H1 (cell line): ENCODE data around the gene SPATA13. TPM values are rescaled to one million over a fixed set of nuclear protein-coding genes. Genes with fewer than 3 reads are reported as not detected.

ENCODE experiments used
- CTCF ChIA-PET: fragments of 300-600 bp; sonication (Branson Sonifier 250); formaldehyde crosslinking; loops from one replicate; lab custom pipeline; 2021; ENCODE audit not compliant: partially characterized antibody; lab: Charles Lee
- POLR2A ChIA-PET: fragments of 300-600 bp; sonication (Branson Sonifier 250); formaldehyde crosslinking; loops from one replicate; lab custom pipeline; 2021; ENCODE audit warnings: inconsistent platforms; ENCODE audit not compliant: partially characterized antibody; lab: Charles Lee
- DNase-seq, 2 experiments: peaks; one replicate each; pipeline versions ENCODE4 v3.0.0 to v3.0.0-alpha.2; 2010 to 2022; ENCODE audit warnings: low spot score in 2 of 2, low read depth in 1 of 2, mixed read lengths in 1 of 2
- FAIRE-seq: peaks from 2 replicates; lab custom pipeline; 2011; peaks lifted over from hg19 to GRCh38; lab: Jason Lieb, UNC
- H2AFZ ChIP-seq: 2 replicates; pipeline ENCODE4 v1.8.1; 2012; ENCODE audit warnings: low read length, inconsistent platforms
- H2AK5ac ChIP-seq: 2 replicates; pipeline ENCODE4 v1.6.1; 2013; ENCODE audit warnings: low read depth, low read length
- H2BK120ac ChIP-seq: replicated peaks from 2 replicates; pipeline ENCODE3; 2013; ENCODE audit warnings: low read depth, low read length, inconsistent platforms
- H2BK12ac ChIP-seq: 2 replicates; pipeline ENCODE4 v1.6.1; 2013; ENCODE audit warnings: low read depth, low read length
- H2BK15ac ChIP-seq: 2 replicates; pipeline ENCODE4 v1.6.1; 2013; ENCODE audit warnings: low read length
- H2BK20ac ChIP-seq: 2 replicates; pipeline ENCODE4 v1.6.1; 2013; ENCODE audit warnings: low read length
- H2BK5ac ChIP-seq: 2 replicates; pipeline ENCODE4 v1.6.1; 2013; ENCODE audit warnings: low read depth, low read length
- H3K14ac ChIP-seq: 2 replicates; pipeline ENCODE4 v1.6.1; 2013; ENCODE audit warnings: inconsistent platforms; ENCODE audit not compliant: insufficient read length
- H3K18ac ChIP-seq: 2 replicates; pipeline ENCODE4 v1.6.1; 2013; ENCODE audit warnings: low read length; ENCODE audit errors: extremely low read depth
- H3K23ac ChIP-seq: 2 replicates; pipeline ENCODE4 v1.6.1; 2013; ENCODE audit warnings: inconsistent platforms; ENCODE audit not compliant: insufficient read length
- H3K23me2 ChIP-seq: 2 replicates; pipeline ENCODE4 v1.6.1; 2013; ENCODE audit warnings: low read depth, low read length
- H3K27ac ChIP-seq: 2 replicates; pipeline ENCODE4 v1.6.1; 2011; ENCODE audit warnings: low read depth, low read length, inconsistent platforms
- H3K27me3 ChIP-seq, 4 experiments: replicated peaks in 1 of 4; 1 replicate in 1 of 4; 2 replicates in 3 of 4; pipeline versions ENCODE4 v1.6.1 to v1.8.1; 2011 to 2013; ENCODE audit warnings: low read length in 3 of 4, mild to moderate bottlenecking in 3 of 4, inconsistent platforms in 2 of 4, mixed read lengths in 2 of 4, moderate library complexity in 1 of 4; ENCODE audit not compliant: control insufficient read depth in 3 of 4, insufficient read depth in 3 of 4; ENCODE audit errors: extremely low read depth in 1 of 4
- H3K36me3 ChIP-seq, 4 experiments: 2 replicates each; pipeline versions ENCODE4 v1.6.1 to v1.8.1; 2011 to 2013; ENCODE audit warnings: mild to moderate bottlenecking in 4 of 4, low read length in 3 of 4, moderate library complexity in 2 of 4, control low read depth in 1 of 4, inconsistent platforms in 1 of 4; ENCODE audit not compliant: insufficient read depth in 4 of 4, control insufficient read depth in 2 of 4
- H3K4ac ChIP-seq: replicated peaks from 2 replicates; pipeline ENCODE3; 2013; ENCODE audit warnings: low read length, low read depth, mixed read lengths, inconsistent platforms; ENCODE audit not compliant: insufficient read length
- H3K4me1 ChIP-seq, 4 experiments: replicated peaks in 1 of 4; 1 replicate in 1 of 4; 2 replicates in 3 of 4; pipeline versions ENCODE4 v1.6.1 to v1.8.1; 2011 to 2013; ENCODE audit warnings: low read length in 3 of 4, inconsistent platforms in 2 of 4, mixed read lengths in 1 of 4; ENCODE audit not compliant: insufficient read depth in 4 of 4, control insufficient read depth in 3 of 4
- H3K4me2 ChIP-seq, 2 experiments: 2 replicates each; pipeline versions ENCODE4 v1.6.1 to v1.8.1; 2011 to 2013; ENCODE audit warnings: low read depth in 2 of 2, low read length in 2 of 2, control low read depth in 1 of 2, inconsistent platforms in 1 of 2, mild to moderate bottlenecking in 1 of 2; ENCODE audit not compliant: insufficient read depth in 1 of 2
- H3K4me3 ChIP-seq, 4 experiments: fragments of 200-600, 300-600 bp in 1 of 4; sonication (generic), shearing (Covaris generic), sonication (Bioruptor Twin) in 1 of 4; 2 replicates each; pipeline versions ENCODE4 v1.5.1 to v1.8.1; 2011 to 2016; ENCODE audit warnings: low read length in 4 of 4, low read depth in 3 of 4, control low read depth in 2 of 4, inconsistent platforms in 2 of 4, mild to moderate bottlenecking in 2 of 4, mixed read lengths in 1 of 4, moderate library complexity in 1 of 4; ENCODE audit not compliant: insufficient read depth in 2 of 4; ENCODE audit errors: extremely low read depth in 1 of 4
- H3K56ac ChIP-seq: replicated peaks from 2 replicates; pipeline ENCODE3; 2013; ENCODE audit warnings: low read depth, mild to moderate bottlenecking, mixed read lengths, low read length, inconsistent platforms; ENCODE audit not compliant: insufficient read length
- H3K79me1 ChIP-seq: 2 replicates; pipeline ENCODE4 v1.6.1; 2013; ENCODE audit warnings: low read depth, low read length, control low read depth
- H3K79me2 ChIP-seq, 2 experiments: 2 replicates each; pipeline versions ENCODE4 v1.6.1 to v1.8.1; 2012 to 2013; ENCODE audit warnings: low read length in 2 of 2, mild to moderate bottlenecking in 2 of 2, inconsistent platforms in 1 of 2; ENCODE audit not compliant: insufficient read depth in 2 of 2, control insufficient read depth in 1 of 2
- H3K9ac ChIP-seq, 4 experiments: replicated peaks in 1 of 4; 1 replicate in 1 of 4; 2 replicates in 3 of 4; pipeline versions ENCODE4 v1.6.1 to v1.8.1; 2011 to 2013; ENCODE audit warnings: low read depth in 3 of 4, low read length in 3 of 4, control low read depth in 2 of 4, mild to moderate bottlenecking in 2 of 4, moderate library complexity in 2 of 4, inconsistent platforms in 1 of 4; ENCODE audit errors: extremely low read depth in 1 of 4
- H3K9me3 ChIP-seq, 2 experiments: 2 replicates each; pipeline versions ENCODE4 v1.6.1 to v1.8.1; 2012 to 2013; ENCODE audit warnings: mild to moderate bottlenecking in 2 of 2, moderate library complexity in 2 of 2, control low read depth in 1 of 2, inconsistent platforms in 1 of 2, low read depth in 1 of 2, low read length in 1 of 2, mixed read lengths in 1 of 2; ENCODE audit not compliant: insufficient read depth in 2 of 2
- H4K20me1 ChIP-seq, 2 experiments: replicated peaks in 1 of 2; 2 replicates each; pipeline versions ENCODE3 to v1.8.1; 2011 to 2013; ENCODE audit warnings: inconsistent platforms in 2 of 2, low read length in 2 of 2, mild to moderate bottlenecking in 1 of 2; ENCODE audit not compliant: insufficient read depth in 2 of 2, control insufficient read depth in 1 of 2
- H4K5ac ChIP-seq: 2 replicates; pipeline ENCODE4 v1.6.1; 2013; ENCODE audit warnings: low read length, low read depth, mixed read lengths, inconsistent platforms; ENCODE audit not compliant: insufficient read length
- H4K8ac ChIP-seq: 2 replicates; pipeline ENCODE4 v1.8.0; 2013; ENCODE audit warnings: mild to moderate bottlenecking, moderate library complexity, low read length, inconsistent platforms; ENCODE audit not compliant: insufficient read depth; ENCODE audit errors: extremely low read depth
- H4K91ac ChIP-seq: replicated peaks from 2 replicates; pipeline ENCODE3; 2013; ENCODE audit warnings: low read length, mixed read lengths, inconsistent platforms; ENCODE audit not compliant: insufficient read length
- BACH1 ChIP-seq: IDR thresholded peaks from 2 replicates; pipeline ENCODE4 v1.6.1; 2012; ENCODE audit warnings: low read length, improper control_type of control experiment
- CTCF ChIP-seq, 3 experiments: IDR thresholded peaks; 1 replicate in 2 of 3; 2 replicates in 1 of 3; pipeline versions ENCODE4 v1.5.1 to v1.6.1; 2011; ENCODE audit warnings: low read length in 3 of 3, mild to moderate bottlenecking in 3 of 3, inconsistent platforms in 2 of 3, low read depth in 1 of 3, moderate library complexity in 1 of 3; ENCODE audit not compliant: insufficient read depth in 1 of 3; ENCODE audit errors: control extremely low read depth in 1 of 3
- TAF7 ChIP-seq: optimal IDR thresholded peaks from 2 replicates; pipeline ENCODE3; 2011; ENCODE audit warnings: low read depth, mild to moderate bottlenecking, inconsistent platforms, low read length, moderate library complexity, borderline replicate concordance
- WGBS, 2 experiments: shearing (Covaris generic) in 1 of 2; methylation state at CpG; one replicate each; pipeline versions ENCODE4 v1.1.6 to v1.1.7; 2013 to 2015; ENCODE audit warnings: low lambda C conversion rate in 2 of 2, mixed read lengths in 2 of 2, inconsistent platforms in 1 of 2, low coverage in 1 of 2, missing lambda C conversion rate in 1 of 2; ENCODE audit not compliant: insufficient replicate concordance in 2 of 2, insufficient coverage in 1 of 2, insufficient read length in 1 of 2; ENCODE audit errors: extremely low coverage in 1 of 2, missing lambda C conversion rate in 1 of 2; 5-methylcytosine and 5-hydroxymethylcytosine counted together
- polyA plus RNA-seq, 7 experiments: library from polyadenylated mRNA; depleted of rRNA in 3 of 7; stranded (reverse) in 5 of 7; unstranded in 2 of 7; fragments of >200 nt in 5 of 7; fragments of 200-250 nt in 2 of 7; gene quantifications; 1 replicate in 5 of 7; 2 replicates in 1 of 7; 4 replicates in 1 of 7; pipeline versions ENCODE4 v1.2.1 to v1.2.3, GENCODE V29; 2011 to 2013; ENCODE audit warnings: missing spikeins in 2 of 7, mixed read lengths in 2 of 7
- total RNA-seq: library from RNA; stranded (reverse); fragmentation: NEBNext Ultra II Directional; extraction: Animal tissue kit (Norgen Biotek cat#: 25700); gene quantifications from 2 replicates; pipeline ENCODE4 v1.2.1, GENCODE V29; 2021

The SPATA13 gene
- total and polyA plus RNA-seq, 2 of the 8 experiments (the other 6 are each of a cell fraction or from before 2014, with no cell fraction given): 12.6 to 30.9 TPM

- no peak overlapping the region for H3K4me2 ChIP-seq
- ChIA-PET CTCF (interaction anchor here (1.7 kb wide), 1 partner anchor 118 kb away, joined by 3 read pairs; no protein-coding TSS in a partner anchor), POLR2A (no interaction called here)
- H3K9ac ChIP-seq: no peak overlapping the region
- H3K79me1 ChIP-seq: no peaks in the 10 kb centered on the region
- WGBS, 2 experiments: 84% methylated on average over 5 of the region's 5 CpGs; no CpG with 5 or more reads in 1 of the 2 experiments
- H3K9me3 ChIP-seq: no peaks in the 10 kb centered on the region
- H2AK5ac ChIP-seq: 0 out of 2 replicates have a peak overlapping the region, but pooled peaks have one; percentile 39
- DNase-seq (no peak), FAIRE-seq (no peak)
- H4K91ac ChIP-seq: no peak overlapping the region
- no peak overlapping the region for H3K14ac ChIP-seq
- H3K18ac ChIP-seq: no peak overlapping the region
- H3K36me3 ChIP-seq: no peaks in the 10 kb centered on the region
- no peaks in the 10 kb centered on the region for H3K27me3 ChIP-seq
- no peak overlapping the region for H3K23ac ChIP-seq
- no peak overlapping the region for H2BK15ac ChIP-seq
- H2BK5ac ChIP-seq: no peak overlapping the region
- H3K4me3 ChIP-seq: no peak overlapping the region
- H3K27ac ChIP-seq: no peak overlapping the region
- H2BK12ac ChIP-seq: no peak overlapping the region; the same call in 1 of the 2 replicates
- peaks cover 0 to 5% (median under 1%) of the 10 kb centered on the region in 4 experiments; a peak in 2 of 7 replicates for H3K4me1 ChIP-seq
- no peak overlapping the region for H2BK20ac ChIP-seq
- no peak overlapping the region for H3K56ac ChIP-seq
- no peaks in the 10 kb centered on the region for H3K79me2 ChIP-seq
- H3K4ac ChIP-seq: no peak overlapping the region
- no peak overlapping the region for H2BK120ac ChIP-seq
- no peak overlapping the region for H2AFZ ChIP-seq
- H4K8ac ChIP-seq: no peak overlapping the region
- no peaks in the 10 kb centered on the region for H4K20me1 ChIP-seq
- TF ChIP-seq CTCF (IDR thresholded peaks at IDR 0.05; ENCODE audit: control extremely low read depth in 1 of 3, insufficient read depth in 1 of 3, low read depth in 1 of 3, low read length in 3 of 3): no peak
- TF ChIP-seq BACH1: no peak
- no peak for TF ChIP-seq TAF7
- H4K5ac ChIP-seq: no peak overlapping the region
- H3K23me2 ChIP-seq: no peaks in the 10 kb centered on the region
These were observed 21.6 kb upstream of the SPATA13 start for GRCh38 chr13:24138911-24139310.
